Ovary (tissue), 9 donors: Measurements from ENCODE around the gene ERF. TPM values are rescaled to one million over a fixed set of nuclear protein-coding genes. Genes with fewer than 3 reads are reported as not detected.

Experiments used
- DNase-seq, 5 donors: peaks; one replicate each; pipeline ENCODE4 v3.0.0-alpha.2; 2019 to 2020
- H3K27ac ChIP-seq, 2 donors: fragments of 200-600 bp; one replicate each; pipeline versions ENCODE4 v1.5.1 to v1.8.0; 2019 to 2022
- H3K27me3 ChIP-seq: fragments of 200-600 bp; one replicate; pipeline ENCODE4 v1.8.0; 2022
- H3K36me3 ChIP-seq: fragments of 200-600 bp; sonication (generic); one replicate; pipeline ENCODE4 v1.5.1; 2019
- H3K4me1 ChIP-seq: one replicate; pipeline ENCODE4 v1.8.1; 2013; ENCODE audit warnings: mild to moderate bottlenecking, moderate library complexity; ENCODE audit not compliant: insufficient read depth
- H3K4me3 ChIP-seq: fragments of 200-600 bp; sonication (generic); one replicate; pipeline ENCODE4 v1.5.1; 2017
- H3K9me3 ChIP-seq, 2 donors: fragments of 200-600 bp in 1 of 2; sonication (generic) in 1 of 2; one replicate each; pipeline versions ENCODE4 v1.5.1 to v1.8.1; 2013 to 2019; ENCODE audit warnings: mild to moderate bottlenecking in 1 of 2, moderate library complexity in 1 of 2
- EP300 ChIP-seq: sonication (generic); formaldehyde crosslinking; IDR thresholded peaks from one replicate; pipeline ENCODE4 v1.6.1; 2017; ENCODE audit warnings: antibody characterized with exemption
- POLR2A ChIP-seq: fragments of 450-650 bp; IDR thresholded peaks from one replicate; pipeline ENCODE4 v1.6.1; 2017; ENCODE audit warnings: antibody characterized with exemption, mild to moderate bottlenecking, moderate library complexity
- WGBS, 3 donors: extraction: QIAGEN DNeasy Blood & Tissue Kit in 1 of 3; methylation state at CpG; one replicate each; pipeline versions ENCODE4 v1.1.5 to v1.1.7; 2013 to 2017; 5-methylcytosine and 5-hydroxymethylcytosine counted together
- intact Hi-C, 4 donors: fragments of 100-400 bp; cut with DNase I; formaldehyde crosslinking; loops; one replicate each; pipeline versions ENCODE4 v1.11.0 to v1.15.1; 2022 to 2023
- polyA plus RNA-seq, 2 donors: library from polyadenylated mRNA; stranded (reverse); fragments of 200-250 nt in 1 of 2; fragments of 350-450 nt in 1 of 2; fragmentation: Illumina TruSeq in 1 of 2; extraction: RNeasy Lipid Tissue Mini Kit (QIAGEN cat#74804) in 1 of 2; gene quantifications; one replicate each; pipeline ENCODE4 v1.2.3, GENCODE V29; 2013 to 2014
- total RNA-seq, 7 donors: library from RNA; depleted of rRNA in 2 of 7; stranded (reverse); fragments of >200 nt in 2 of 7; fragmentation: NEBNext Ultra II Directional in 3 of 7; extraction: Animal tissue kit (Norgen Biotek cat#: 25700) in 3 of 7; gene quantifications; one replicate each; pipeline versions ENCODE4 v1.1.0 to v1.2.4, GENCODE V29; 2016 to 2023
- TF ChIP-seq, protein P1 (sequence below), 3 donors: fragments of 450-650 bp in 2 of 3; fragments of 200-600 bp in 1 of 3; IDR thresholded peaks; one replicate each; pipeline versions ENCODE4 v1.5.1 to v1.8.0; 2016 to 2022; ENCODE audit warnings: antibody characterized with exemption in 3 of 3, mild to moderate bottlenecking in 1 of 3
- donor health status: DM: no; HTN: no; CAD: no; lungs with moderate emphysema.
- donor health status: DM: no; HTN: no; CAD: no.
- donor health status: Bipolar disorder and iron deficiency.
- donor health status: DM: yes; HTN: yes; CAD: no.
- donor health status: DM: no; HTN: no; CAD: no.
- donor health status: DM: yes; HTN: yes; CAD: no.

Gene ERF
- total and polyA plus RNA-seq, 9 donors = 23.1 to 110 (median 57.7) TPM

DNA sequence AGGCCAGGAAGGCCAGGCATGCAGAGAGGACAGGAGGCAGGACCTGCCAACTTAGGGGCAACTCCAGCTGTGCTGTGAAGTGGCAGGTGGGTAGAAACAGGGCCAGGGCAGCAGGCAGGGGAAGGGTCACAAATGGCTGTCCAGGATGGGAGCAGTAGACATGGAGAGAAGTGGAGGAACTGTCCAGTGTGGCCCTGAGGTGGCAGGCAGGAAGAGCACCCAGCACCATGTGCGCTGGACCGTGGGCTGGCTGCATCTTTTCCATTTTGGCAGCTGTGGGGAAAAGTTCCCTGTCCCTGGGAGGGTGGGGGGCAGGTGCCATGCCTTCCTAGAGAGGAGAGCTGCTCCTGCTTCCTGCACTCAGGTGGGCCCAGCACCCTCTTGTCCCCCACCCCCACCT, 51.2 kb downstream of the ERF start:
- no peak overlapping the region for H3K27ac ChIP-seq
- H3K9me3 ChIP-seq = no peaks in the 10 kb centered on the region
- TF ChIP-seq, protein P1, sequence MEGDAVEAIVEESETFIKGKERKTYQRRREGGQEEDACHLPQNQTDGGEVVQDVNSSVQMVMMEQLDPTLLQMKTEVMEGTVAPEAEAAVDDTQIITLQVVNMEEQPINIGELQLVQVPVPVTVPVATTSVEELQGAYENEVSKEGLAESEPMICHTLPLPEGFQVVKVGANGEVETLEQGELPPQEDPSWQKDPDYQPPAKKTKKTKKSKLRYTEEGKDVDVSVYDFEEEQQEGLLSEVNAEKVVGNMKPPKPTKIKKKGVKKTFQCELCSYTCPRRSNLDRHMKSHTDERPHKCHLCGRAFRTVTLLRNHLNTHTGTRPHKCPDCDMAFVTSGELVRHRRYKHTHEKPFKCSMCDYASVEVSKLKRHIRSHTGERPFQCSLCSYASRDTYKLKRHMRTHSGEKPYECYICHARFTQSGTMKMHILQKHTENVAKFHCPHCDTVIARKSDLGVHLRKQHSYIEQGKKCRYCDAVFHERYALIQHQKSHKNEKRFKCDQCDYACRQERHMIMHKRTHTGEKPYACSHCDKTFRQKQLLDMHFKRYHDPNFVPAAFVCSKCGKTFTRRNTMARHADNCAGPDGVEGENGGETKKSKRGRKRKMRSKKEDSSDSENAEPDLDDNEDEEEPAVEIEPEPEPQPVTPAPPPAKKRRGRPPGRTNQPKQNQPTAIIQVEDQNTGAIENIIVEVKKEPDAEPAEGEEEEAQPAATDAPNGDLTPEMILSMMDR (IDR thresholded peaks at IDR 0.05) = no peak
- TF ChIP-seq POLR2A = no peak
- TF ChIP-seq EP300 = no peak
- intact Hi-C loops = no loop called here
- no peaks in the 10 kb centered on the region for H3K4me1 ChIP-seq
- no peak for DNase-seq
- no peaks in the 10 kb centered on the region for H3K27me3 ChIP-seq
- H3K36me3 ChIP-seq = no peaks in the 10 kb centered on the region
- no peak overlapping the region for H3K4me3 ChIP-seq
- WGBS, 3 donors = 87 to 95% (median 88%) methylated on average over 2 of the region's 2 CpGs

DNA sequence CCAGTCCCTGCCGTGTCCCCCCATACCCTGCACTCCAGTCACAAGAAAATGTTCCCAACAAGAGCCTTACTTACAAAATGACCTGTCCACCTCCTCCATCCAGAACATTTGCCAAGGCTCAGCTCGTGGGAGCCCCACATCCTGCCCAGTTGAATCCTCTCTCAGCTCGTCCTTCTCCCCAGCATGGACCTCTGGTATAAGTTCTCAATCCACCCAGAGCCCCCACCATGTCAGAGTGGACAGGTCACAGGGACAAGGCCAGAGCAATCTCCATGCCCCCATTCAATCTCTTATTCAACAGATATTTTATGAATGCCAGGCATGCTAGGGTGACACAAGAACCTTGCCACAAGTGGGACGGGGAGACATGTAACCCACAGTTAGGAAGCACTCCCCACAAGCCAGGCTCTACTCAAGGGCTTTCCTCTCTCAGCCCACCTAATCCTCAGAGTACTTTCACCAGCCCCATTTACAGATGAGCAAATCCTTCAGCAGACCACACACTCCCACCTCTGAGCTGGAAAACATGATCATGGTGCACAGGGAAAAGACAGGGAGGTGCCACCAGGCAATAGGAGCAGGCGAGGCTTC, 52.5 kb downstream of the ERF start:
- H3K4me3 ChIP-seq = no peak overlapping the region
- 78 to 82% (median 78%) methylated on average over 5 of the region's 5 CpGs for WGBS, 3 donors
- H3K27me3 ChIP-seq = no peaks in the 10 kb centered on the region
- H3K9me3 ChIP-seq = no peaks in the 10 kb centered on the region
- no peak for DNase-seq
- no peaks in the 10 kb centered on the region for H3K4me1 ChIP-seq
- no peak for TF ChIP-seq EP300
- no peak for TF ChIP-seq POLR2A
- TF ChIP-seq, protein P1 (IDR thresholded peaks at IDR 0.05) = no peak
- intact Hi-C loops = no loop called here
- no peak overlapping the region for H3K27ac ChIP-seq
- H3K36me3 ChIP-seq = no peaks in the 10 kb centered on the region

DNA sequence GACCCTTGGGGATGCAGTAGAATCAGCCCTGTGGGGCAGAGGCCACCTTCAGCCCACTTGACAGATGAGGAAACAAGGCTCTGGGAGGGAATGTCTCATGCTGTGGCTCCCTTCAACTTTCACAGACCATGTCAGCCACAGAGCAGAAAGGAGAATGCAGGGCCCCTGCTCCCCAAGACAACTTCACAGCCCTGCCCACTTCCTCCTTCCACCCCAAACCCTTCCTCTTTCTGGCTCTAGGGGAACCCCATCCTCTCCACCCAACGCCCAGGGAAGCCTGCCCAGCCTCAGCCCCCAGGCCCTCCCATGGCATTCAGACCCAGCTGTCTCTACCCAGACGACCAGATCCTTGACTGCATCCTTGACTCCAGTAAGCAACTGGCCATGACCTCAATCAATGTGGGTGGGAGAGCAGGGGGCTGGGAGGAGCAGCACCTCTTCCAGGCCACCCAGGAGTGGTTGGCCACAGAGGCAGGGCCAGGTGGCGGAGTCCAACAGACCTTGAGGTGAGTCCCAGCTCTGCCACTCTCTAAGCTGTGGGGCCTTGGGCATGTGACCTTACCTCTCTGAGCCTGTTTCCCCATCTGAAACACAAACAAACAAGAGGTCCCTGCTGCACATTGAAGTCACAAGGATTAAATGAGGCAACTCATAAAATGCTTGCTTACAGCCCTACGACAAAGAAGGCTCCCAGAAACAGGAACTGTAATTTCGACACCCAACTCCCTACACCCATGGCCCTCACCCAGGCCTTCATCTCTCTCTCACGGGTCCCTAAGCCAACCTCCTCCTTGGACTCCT, 53.2 kb downstream of the ERF start:
- Histone ChIP-seq H3K36me3 (no peaks in the 10 kb centered on the region), H3K4me1 (no peaks in the 10 kb centered on the region), H3K27me3 (no peaks in the 10 kb centered on the region), H3K27ac (no peak overlapping the region), H3K9me3 (no peaks in the 10 kb centered on the region), H3K4me3 (no peak overlapping the region)
- no peak for DNase-seq
- WGBS, 3 donors = 48 to 57% (median 53%) methylated on average over 6 of the region's 6 CpGs
- TF ChIP-seq, protein P1 (IDR thresholded peaks at IDR 0.05) = no peak
- TF ChIP-seq EP300 (no peak), POLR2A (no peak)
- intact Hi-C loops = no loop called here

DNA sequence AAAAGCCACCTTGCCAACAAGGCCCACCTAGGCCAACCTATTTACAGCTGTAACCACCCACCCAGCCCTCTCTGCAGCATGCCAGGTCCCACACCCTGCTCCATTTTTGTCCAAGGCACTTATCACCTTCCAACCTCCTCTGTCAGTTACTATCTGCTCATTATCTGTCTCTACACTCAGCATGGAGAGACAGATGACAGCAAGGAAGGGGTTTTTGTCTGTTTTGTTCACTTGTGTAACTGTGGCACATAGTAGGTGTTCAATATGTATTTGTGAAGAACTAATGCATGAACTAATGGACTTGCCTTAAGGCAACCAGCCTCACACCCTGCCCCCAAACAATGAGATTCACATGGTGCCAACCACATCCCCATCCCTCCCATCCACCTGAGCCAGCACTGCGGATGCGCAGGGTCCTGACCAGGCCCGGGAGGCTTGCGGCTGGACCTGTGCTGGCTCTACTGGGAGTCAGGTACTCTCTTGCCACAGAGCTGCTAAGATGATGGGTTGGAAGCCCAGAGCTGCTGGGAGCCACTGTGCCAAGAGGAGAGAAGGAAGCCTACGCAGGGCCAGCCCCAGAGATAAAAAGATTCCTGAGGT, 54.7 kb downstream of the ERF start:
- intact Hi-C loops = no loop called here
- 81 to 90% (median 88%) methylated on average over 5 of the region's 5 CpGs for WGBS, 3 donors

More for the DNA sequence above, 54.7 kb downstream of the ERF start:
- Histone ChIP-seq H3K4me3 (no peak overlapping the region), H3K9me3 (no peaks in the 10 kb centered on the region), H3K27me3 (no peaks in the 10 kb centered on the region), H3K4me1 (no peaks in the 10 kb centered on the region), H3K36me3 (no peaks in the 10 kb centered on the region), H3K27ac (no peak overlapping the region)
- TF ChIP-seq, protein P1 (IDR thresholded peaks at IDR 0.05) = no peak
- TF ChIP-seq EP300 (no peak), POLR2A (no peak)
- DNase-seq = no peak
